OCI-LY7 (cell line): ENCODE data around the gene WDFY4.

ENCODE experiments used
- CTCF ChIP-seq: fragments of 200-600 bp; sonication (generic); conservative IDR thresholded peaks from 2 replicates; pipeline ENCODE4 v1.5.1; 2014; ENCODE audit warnings: mild to moderate bottlenecking, antibody characterized with exemption, low read length, moderate library complexity, mixed read lengths
- EZH2phosphoT487 ChIP-seq: fragments of 200-600 bp; sonication (generic); IDR thresholded peaks from 2 replicates; pipeline ENCODE4 v1.6.1; 2018; ENCODE audit warnings: low read depth, borderline replicate concordance, mild to moderate bottlenecking, mixed run types, antibody characterized with exemption, low read length, moderate library complexity, mixed read lengths

- TF ChIP-seq CTCF: no peak
- no peak for TF ChIP-seq EZH2phosphoT487
Observed at GRCh38 chr10:49011756-49012155, 327.1 kb downstream of the WDFY4 start.
